GM12874 (cell line): ENCODE results near the gene B4GALNT1.

Experiments
- CTCF ChIP-seq: IDR thresholded peaks from 2 replicates; pipeline ENCODE4 v1.5.1; 2011; ENCODE audit warnings: low read depth, mild to moderate bottlenecking, control low read depth, low read length, moderate library complexity; ENCODE audit not compliant: insufficient read depth

B4GALNT1 gene

GRCh38 chr12:57603324-57603723, 29.7 kb downstream of the B4GALNT1 start:
- TF ChIP-seq CTCF, result no peak

- TF ChIP-seq CTCF, result no peak
These were observed 30.5 kb downstream of the B4GALNT1 start for GRCh38 chr12:57602544-57602943.

- no peak for TF ChIP-seq CTCF
These were observed 32.6 kb downstream of the B4GALNT1 start for GRCh38 chr12:57600395-57600794.

- no peak for TF ChIP-seq CTCF
These were observed 39.8 kb downstream of the B4GALNT1 start for GRCh38 chr12:57593187-57593586.

- TF ChIP-seq CTCF, result no peak
These were observed 40.3 kb downstream of the B4GALNT1 start for GRCh38 chr12:57592551-57593165.

GRCh38 chr12:57591782-57592325, 41.1 kb downstream of the B4GALNT1 start:
- no peak for TF ChIP-seq CTCF

GRCh38 chr12:57590864-57591781, 41.9 kb downstream of the B4GALNT1 start, which contains the start of gene PIP4K2C:
Gene PIP4K2C, plus strand, starts transcription at chr12:57591192. Its CDS starts 98 bp downstream, at chr12:57591290.
- TF ChIP-seq CTCF, result no peak
